T-helper 22 cell (primary cell): ENCODE data around the gene RRAS.
"Not testable (repeated sequence)": the region's sequence is repeated elsewhere in the genome, so short reads cannot be mapped to it uniquely, and the experiment has no call there.

ENCODE experiments used
- DNase-seq: peaks from one replicate; pipeline ENCODE4 v3.0.0-alpha.2; 2020; ENCODE audit warnings: low read depth

Gene RRAS

DNA sequence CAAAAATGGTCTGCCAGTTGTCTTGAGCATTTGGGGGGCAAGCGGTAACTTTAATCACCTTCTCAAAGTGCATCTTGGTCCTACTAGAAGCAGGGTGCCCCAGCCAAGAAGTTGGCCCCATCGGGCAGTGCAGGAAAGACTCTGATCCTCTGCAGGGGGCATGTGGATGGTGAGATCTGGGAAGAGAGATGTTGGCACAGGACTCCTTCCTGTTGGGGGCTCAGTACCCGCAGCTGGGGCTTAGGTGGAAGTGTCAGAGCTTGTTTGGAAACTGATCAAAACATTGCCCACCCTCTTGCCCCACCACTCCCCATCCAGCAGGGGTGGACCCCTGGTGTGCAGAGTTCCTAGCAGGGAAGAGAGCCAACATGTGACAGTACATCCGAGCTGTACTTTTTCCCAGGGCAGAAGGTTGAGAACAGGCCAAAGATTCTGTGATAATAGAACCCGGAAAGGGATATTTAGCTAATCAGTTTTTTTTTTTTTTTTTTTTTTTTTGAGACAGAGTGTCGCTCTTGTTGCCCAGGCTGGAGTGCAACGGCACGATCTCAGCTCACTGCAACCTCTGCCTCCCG lies 8.8 kb downstream of the RRAS start:
- DNase-seq = no peak

DNA sequence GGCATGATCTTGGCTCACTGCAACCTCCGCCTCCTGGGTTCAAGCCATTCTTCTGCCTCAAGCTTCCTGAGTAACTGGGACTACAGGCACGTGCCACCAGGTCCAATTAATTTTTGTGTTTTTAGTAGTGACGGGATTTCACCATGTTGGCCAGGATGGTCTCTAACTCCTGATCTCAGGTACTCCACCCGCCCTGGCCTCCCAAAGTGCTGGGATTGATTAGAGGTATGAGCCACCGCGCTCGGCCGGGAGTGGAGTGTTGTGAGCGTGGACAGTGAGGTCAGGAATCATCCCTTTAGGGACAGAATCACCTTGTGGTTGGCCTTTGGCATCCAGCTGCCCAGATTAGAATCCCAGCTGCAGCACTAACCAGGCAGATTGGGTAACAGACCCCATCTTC lies 10.3 kb downstream of the RRAS start:
- DNase-seq = no peak

DNA sequence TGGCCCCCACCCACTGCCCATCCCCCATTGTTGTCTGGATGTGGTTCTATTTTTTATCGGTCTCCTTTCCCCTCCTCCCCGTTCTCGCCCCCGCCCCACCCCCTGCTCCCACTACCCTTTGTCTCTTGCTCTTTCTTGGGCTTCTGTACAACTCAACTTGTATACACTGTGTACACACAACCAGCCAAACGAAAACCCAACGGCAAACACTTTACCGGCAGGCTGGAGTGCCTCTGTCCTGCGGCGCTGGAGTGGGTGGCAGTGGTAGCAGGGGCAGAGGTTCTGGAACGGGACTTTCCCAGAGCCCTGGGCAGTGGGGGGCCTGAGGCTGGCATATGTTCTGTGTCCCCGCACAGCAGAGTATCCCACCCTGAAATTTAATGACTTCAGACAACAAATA lies 13.7 kb downstream of the RRAS start:
- no peak for DNase-seq

DNA sequence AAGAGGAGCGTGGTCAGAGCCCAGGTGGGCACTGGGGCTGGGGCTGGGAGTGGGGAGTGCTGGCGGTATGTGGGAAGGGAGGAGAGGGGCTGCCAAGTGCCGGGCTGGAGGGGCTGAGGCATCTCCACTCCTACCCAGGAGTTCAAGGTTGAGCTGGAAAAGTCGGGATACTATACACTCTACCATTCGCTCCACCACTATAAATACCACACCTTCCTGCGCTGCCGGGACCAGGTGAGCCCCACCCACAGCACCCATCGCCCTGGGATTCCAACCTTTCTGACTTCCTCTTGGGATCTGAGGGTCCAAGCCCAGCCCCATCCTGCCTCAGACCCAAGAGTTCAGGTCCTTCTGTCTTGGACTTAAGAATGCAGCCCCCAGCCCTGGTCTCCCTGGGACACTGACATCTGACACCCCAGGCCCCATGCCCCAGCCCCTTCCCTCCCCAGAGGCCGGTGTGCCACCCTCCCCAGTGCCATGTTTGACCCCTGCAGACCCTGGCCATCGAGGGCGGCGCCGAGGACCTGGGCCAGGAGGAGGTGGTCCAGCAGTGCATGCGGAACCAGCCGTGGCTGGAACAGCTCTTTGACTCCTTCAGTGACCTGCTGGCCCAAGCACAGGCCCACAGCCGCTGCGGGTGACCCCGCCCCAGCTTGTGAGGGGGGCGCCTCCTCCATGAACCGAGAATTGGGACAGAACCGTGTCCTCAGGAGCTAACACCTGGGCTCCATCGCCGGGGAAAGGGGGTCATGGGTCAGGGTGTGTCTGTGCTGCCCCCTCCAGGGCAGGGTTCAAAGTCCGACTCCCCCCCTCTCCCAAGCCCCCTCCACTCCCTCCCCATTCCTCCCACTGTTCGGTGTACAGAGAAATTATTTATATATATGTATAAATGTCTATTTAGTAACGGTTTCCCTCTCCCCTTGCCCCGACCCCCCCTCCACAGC lies 14.7 kb downstream of the RRAS start:
- DNase-seq = no peak

DNA sequence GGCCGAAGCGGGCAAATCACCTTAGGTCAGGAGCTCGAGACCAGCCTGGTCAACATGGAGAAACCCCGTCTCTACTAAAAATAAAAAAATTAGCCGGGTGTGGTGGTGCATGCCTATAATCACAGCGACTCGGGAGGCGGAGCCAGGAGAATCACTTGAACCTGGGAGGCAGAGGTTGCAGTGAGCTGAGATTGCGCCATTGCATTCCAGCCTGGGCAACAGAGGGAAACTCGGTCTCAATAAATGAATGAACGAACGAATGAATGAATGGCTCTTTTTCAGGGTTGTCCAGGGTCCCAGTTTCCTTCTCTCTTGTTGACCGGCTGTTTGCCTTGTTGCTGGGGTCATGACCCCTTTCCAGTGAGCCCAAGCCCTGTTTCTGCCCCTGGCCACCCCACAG lies 22.1 kb downstream of the RRAS start:
- not testable (repeated sequence) for DNase-seq

DNA sequence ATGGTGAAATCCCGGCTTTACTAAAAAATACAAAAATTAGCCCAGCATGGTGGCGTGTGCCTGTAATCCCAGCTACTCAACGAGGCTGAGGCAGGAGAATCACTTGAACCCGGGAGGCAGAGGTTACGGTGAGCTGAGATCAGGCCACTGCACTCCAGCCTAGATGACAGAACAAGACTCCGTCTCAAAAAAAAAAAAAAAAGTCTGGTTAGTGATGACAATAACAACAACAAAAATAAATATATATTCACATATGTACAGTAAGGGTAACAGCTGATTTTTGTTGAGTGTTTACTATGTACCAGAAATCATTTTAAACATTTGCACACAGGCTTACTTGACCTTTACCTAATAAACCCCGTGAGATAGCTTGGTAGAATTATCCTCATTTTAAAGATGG lies 23.0 kb downstream of the RRAS start:
- DNase-seq = no peak

DNA sequence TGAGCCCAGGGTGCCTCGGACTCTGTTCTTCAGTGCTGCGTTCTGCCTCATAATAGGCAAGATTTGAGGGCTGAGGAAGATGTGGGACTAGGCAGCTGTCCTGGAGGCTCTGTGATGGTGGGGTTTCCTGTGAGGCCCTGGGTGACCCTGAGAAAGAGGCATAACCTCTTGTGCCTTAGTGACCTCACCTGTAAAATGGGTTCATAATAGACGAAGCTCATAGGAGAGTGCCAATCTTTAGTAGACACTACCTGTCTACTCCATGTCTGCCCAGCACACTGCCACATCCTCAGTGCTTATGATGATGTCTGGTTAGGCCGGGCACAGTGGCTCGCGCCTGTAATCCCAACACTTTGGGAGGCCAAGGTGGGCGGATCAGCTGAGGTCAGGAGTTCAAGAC lies 23.4 kb downstream of the RRAS start:
- no peak for DNase-seq

DNA sequence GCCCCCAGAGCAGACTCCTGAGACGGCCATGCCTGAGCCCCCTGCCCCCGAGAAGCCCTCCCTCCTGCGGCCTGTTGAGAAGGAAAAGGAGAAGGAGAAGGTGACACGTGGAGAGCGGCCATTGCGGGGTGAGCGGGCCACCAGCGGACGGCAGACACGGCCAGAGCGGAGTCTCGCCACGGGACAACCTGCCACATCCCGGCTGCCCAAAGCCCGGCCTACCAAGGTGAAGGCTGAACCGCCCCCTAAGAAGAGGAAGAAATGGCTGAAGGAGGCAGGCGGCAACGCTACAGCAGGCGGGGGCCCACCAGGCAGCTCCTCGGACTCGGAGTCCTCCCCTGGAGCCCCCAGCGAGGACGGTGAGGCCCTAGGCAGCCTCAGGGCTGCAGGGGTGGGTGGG lies 24.1 kb downstream of the RRAS start:
- no peak for DNase-seq

DNA sequence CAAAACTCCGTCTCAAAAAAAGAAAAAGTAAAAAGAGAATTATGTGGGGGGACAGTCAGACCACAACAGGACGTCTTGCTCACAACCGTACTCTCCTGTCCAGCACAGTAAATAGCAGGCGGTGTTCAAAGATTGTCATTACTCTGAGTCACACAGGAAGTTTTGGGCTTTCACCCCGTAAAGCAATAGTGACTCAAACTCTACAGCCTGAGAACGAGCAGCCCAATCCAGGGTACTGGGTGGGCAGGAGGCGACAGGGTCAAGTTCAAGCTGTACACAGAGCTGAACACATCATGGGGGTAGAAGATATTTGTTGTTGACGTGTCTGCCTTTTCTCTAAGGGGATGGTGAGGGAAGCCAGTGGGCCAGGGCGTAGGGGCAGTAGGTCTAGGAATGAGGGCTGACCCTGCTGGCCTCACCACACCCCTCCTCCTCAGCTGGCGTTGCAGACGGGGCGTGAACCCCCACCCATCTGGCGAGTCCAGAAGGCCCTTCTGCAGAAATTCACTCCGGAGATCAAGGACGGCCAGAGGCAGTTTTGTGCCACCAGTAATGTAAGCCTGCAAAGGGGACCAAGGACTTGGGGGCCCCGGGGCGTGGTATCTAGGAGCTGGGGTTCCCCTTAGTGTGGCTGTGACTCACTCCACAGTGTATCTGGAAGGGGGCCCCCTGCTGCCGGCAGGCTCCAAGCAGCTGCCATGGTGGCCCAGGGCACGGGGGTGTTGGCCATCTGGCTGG lies 25.7 kb downstream of the RRAS start:
- DNase-seq = no peak

DNA sequence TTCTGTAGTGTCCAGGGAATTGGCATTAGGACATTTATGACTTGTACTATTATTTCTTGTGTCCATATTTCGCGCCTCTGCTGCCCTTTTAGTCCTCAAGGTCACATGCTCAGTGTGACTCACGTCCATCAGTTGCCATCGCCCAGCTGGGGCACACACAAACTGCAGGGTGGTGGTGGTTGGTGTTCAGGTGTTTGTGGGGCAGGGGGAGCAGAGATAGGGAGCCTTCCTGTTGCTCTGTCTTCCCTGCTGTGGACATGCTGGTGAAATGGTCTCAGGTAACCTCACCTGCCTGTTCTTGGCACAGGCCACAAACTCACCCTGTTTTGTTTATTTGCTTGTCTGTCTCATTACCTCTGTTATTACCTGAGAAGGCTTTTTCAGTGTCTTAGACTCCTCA lies 26.6 kb downstream of the RRAS start:
- no peak for DNase-seq

DNA sequence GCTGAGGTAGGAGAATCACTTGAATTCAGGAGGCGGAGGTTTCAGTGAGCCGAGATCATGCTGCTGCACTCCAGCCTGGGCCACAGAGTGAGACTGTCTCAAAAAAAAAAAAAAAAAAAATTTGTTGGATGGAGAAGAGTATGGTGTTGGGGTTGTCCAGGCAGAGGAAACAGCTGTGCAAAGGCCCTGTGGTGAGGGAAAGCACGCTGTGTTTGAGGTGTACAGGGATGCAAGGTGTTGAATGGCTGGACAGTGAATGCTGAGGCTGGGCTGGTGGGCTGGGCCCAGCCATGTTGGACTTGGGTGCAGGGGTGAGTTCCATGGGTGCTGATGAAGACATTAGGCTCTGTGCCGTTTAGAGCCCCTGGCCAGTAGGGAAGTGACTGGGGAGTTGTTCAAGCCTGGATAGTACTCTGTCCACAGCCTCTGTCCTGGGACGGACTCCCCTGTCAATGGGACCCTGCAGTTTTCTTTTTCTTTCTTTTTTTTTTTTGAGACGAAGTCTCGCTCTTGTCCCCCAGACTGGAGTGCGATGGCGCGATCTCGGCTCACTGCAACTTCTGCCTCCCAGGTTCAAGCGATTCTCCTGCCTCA lies 30.3 kb downstream of the RRAS start:
- no peak for DNase-seq

DNA sequence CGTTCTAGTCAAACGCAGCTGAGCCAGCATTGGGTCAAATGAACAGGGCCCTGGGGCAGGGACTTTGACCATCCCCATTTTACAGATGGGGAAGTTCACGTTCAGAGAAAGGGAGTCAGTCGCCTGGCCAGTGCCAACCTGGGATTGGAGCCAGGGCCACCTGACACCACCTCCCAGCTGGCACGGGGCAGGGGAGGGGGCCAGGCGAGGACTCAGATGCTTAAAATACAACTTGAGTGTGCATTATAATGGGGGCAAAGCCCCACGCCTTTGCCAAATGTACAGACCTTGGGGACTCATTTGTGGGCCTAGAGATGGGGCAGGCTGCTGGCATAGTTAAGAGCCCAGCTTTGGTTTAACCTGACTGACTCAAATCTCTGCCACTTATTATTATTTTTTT lies 34.3 kb downstream of the RRAS start:
- no peak for DNase-seq

DNA sequence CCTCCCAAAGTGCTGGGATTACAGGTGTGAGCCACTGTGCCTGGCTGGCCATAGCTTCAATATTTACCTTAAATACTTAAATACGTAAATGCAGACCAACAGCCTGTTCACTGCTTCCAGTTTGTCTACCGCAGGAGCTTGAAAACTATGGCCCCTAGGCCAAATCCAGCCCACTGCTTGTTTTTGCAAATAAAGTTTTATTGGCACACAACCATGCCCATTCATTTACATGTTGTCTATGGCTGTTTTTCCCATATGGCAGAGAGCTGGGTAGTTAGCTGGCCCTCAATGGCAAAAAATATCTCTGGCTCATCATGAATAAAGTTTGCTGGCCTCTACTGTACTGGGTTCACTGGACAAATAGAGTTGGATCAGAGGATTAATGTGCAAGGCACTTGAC lies 37.1 kb downstream of the RRAS start:
- no peak for DNase-seq

DNA sequence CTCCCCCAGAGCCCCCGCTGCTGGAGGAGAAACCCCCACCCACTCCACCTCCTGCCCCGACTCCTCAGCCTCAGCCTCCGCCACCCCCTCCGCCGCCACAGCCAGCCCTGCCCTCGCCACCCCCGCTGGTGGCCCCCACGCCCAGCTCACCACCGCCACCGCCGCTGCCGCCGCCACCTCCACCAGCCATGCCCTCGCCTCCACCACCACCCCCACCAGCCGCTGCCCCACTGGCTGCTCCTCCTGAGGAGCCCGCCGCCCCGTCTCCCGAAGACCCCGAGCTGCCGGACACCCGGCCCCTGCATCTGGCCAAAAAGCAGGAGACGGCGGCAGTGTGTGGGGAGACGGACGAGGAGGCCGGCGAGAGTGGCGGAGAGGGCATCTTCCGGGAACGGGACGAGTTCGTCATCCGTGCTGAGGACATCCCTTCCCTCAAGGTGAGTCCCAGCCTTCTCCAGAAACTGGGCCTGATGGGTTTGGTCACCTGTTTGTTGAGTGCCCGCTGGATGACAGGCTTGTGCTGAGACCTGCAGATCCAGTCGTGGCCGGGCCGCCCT lies 38.4 kb downstream of the RRAS start:
- no peak for DNase-seq

DNA sequence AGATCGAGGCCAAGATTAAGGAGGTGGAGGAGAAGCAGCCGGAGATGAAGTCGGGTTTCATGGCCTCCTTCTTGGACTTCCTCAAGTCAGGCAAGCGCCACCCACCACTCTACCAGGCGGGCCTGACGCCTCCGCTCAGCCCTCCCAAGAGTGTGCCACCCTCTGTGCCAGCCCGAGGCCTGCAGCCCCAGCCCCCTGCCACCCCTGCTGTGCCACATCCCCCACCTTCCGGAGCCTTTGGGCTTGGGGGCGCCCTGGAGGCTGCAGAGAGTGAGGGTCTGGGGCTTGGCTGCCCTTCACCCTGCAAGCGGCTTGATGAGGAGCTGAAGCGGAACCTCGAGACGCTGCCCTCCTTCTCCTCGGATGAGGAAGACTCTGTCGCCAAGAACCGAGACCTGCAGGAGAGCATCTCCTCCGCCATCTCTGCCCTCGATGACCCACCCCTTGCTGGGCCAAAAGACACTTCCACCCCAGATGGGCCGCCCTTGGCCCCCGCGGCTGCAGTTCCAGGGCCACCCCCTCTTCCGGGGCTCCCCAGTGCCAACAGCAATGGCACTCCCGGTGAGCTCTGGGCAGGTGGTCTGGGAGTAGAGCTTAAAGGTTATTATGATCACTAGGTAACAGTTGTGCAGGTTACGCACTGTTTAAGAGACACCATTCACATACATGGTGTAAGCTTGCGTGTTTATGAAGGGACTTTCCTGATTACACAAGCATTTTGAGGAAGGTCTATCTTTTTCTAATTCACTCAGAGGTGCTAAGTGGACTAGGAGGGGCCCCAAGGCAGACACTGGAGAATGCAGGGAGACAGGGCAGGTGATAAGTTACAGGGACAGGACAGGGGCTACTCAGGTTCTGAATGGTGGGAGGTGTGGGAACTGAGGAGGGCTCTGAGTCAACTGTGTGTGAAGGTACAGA lies 40.3 kb downstream of the RRAS start:
- no peak for DNase-seq

DNA sequence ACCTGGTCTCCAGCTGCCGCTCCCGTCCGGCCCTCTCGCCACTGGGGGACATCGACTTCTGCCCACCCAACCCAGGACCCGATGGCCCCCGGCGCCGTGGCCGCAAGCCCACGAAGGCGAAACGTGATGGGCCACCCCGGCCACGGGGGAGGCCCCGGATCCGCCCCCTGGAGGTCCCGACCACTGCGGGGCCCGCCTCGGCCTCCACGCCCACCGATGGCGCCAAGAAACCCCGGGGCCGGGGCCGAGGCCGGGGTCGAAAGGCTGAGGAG lies 42.3 kb downstream of the RRAS start:
- DNase-seq = no peak

DNA sequence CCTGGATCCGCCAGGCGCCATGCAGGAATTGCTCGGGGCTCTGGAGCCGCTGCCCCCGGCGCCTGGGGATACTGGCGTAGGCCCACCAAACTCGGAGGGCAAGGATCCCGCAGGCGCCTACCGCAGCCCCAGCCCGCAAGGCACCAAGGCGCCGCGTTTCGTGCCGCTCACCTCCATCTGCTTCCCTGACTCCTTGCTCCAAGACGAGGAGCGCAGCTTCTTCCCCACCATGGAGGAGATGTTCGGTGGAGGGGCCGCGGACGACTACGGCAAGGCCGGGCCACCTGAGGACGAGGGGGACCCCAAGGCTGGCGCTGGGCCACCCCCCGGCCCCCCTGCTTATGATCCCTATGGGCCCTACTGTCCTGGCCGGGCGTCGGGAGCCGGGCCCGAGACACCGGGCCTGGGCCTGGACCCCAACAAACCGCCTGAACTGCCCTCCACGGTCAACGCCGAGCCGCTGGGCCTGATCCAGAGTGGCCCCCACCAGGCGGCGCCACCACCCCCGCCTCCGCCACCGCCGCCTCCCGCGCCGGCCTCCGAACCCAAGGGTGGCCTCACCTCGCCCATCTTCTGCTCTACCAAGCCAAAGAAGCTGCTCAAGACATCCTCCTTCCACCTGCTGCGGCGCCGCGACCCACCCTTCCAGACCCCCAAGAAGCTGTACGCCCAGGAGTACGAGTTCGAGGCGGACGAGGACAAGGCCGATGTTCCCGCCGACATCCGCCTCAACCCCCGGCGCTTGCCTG lies 42.8 kb downstream of the RRAS start:
- DNase-seq = no peak

DNA sequence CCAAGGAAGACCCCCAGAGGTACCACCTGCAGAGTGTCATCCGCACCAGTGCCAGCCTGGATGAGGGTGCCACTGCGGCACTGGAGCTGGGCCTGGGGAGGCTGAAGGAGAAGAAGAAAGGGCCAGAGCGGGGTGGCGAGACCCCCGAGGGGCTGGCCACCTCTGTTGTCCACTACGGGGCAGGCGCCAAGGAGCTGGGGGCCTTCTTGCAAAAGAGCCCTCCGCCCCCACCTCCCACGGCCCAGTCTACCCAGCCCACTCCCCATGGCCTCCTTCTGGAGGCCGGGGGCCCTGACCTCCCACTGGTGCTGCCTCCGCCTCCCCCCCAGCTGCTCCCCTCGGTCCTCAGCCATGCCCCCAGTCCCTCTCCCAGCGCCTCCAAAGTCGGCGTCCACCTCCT lies 43.5 kb downstream of the RRAS start:
- no peak for DNase-seq

DNA sequence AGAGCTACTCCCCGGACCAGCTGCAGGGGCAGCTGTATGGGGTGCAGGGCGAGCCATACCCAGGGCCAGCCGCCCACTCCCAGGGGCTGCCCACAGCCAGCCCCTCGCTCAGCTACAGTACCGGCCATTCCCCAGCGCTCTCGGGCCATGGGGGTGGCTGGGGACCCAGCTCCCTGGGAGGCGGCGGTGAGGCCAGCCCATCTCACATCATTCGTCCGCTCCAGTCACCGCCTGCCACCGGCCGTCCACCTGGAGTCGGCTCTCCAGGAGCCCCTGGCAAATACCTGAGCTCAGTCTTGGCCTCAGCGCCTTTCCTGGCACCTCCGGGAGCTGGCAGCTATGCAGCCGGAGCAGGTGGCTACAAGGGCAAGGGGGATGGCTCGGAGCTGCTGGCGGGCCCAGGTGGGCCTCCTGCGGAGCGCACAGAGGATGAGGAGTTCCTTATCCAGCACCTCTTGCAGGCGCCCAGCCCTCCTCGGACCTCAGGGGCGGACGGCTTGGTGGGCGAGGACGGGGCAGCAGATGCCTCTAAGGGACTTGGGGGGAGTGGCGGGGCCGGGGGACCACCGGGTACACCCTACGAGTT lies 44.0 kb downstream of the RRAS start:
- DNase-seq = no peak
